ENCODE measurements around the gene CD7.
A peak's percentile ranks its signal among the peaks of the same experiment; 100 is the strongest.

CD7 gene

GRCh38 chr17:82353484-82353883 lies 36.1 kb upstream of the CD7 start:
- ChIA-PET POLR2A (no interaction called here), CTCF (interaction anchor here (0.7 to 4.3 kb wide), 5 partner anchors 9 to 66 kb away, joined by 3 to 41 read pairs (median 4); partner anchors contain the start of gene OGFOD3)
- no peak overlapping the region for H3K4me3 ChIP-seq (ENCODE audit: low read depth, low read length)
- no peak for TF ChIP-seq CTCF (IDR thresholded peaks at IDR 0.05; ENCODE audit: insufficient read depth, low read length, missing control alignments)
- no peak for DNase-seq (ENCODE audit: low read depth, low spot score)

- peak; percentile 94 for TF ChIP-seq CTCF (IDR thresholded peaks at IDR 0.05; ENCODE audit: insufficient read depth, low read length, missing control alignments)
- DNase-seq (ENCODE audit: low read depth, low spot score) = peak; percentile 36
- no peak overlapping the region for H3K4me3 ChIP-seq (ENCODE audit: low read depth, low read length)
- CTCF ChIA-PET = interaction anchor here (0.7 to 4.6 kb wide), 34 partner anchors 9 to 202 kb away, joined by 3 to 84 read pairs (median 5); partner anchors contain the start of genes CD7, HEXD, SECTM1 and UTS2R
- POLR2A ChIA-PET = no interaction called here
Observed at GRCh38 chr17:82351713-82352488, 34.5 kb upstream of the CD7 start.

- no peak overlapping the region for H3K4me3 ChIP-seq (ENCODE audit: low read depth, low read length)
- TF ChIP-seq CTCF (IDR thresholded peaks at IDR 0.05; ENCODE audit: insufficient read depth, low read length, missing control alignments) = no peak
- ChIA-PET CTCF (interaction anchor here (0.6 to 4.6 kb wide), 24 partner anchors 8 to 205 kb away, joined by 3 to 84 read pairs (median 8); partner anchors contain the start of genes CD7, HEXD, SECTM1 and UTS2R), POLR2A (no interaction called here)
- DNase-seq (ENCODE audit: low read depth, low spot score) = no peak
Observed at GRCh38 chr17:82351254-82351712, 33.9 kb upstream of the CD7 start.

- no peak for DNase-seq (ENCODE audit: low read depth, low spot score)
- CTCF ChIA-PET = interaction anchor here (0.6 to 4.6 kb wide), 29 partner anchors 7 to 206 kb away, joined by 3 to 84 read pairs (median 6); partner anchors contain the start of genes CD7, CSNK1D, HEXD and SECTM1
- no peak overlapping the region for H3K4me3 ChIP-seq (ENCODE audit: low read depth, low read length)
- peak; percentile 20 for TF ChIP-seq CTCF (IDR thresholded peaks at IDR 0.05; ENCODE audit: insufficient read depth, low read length, missing control alignments)
- POLR2A ChIA-PET = no interaction called here
Observed at GRCh38 chr17:82350182-82351030, 33.0 kb upstream of the CD7 start.

- ChIA-PET CTCF (interaction anchor here (0.9 to 4.6 kb wide), 16 partner anchors 9 to 113 kb away, joined by 3 to 84 read pairs (median 10); partner anchors contain the start of genes CSNK1D, HEXD, TEX19 and UTS2R), POLR2A (no interaction called here)
- no peak for DNase-seq (ENCODE audit: low read depth, low spot score)
- no peak for TF ChIP-seq CTCF (IDR thresholded peaks at IDR 0.05; ENCODE audit: insufficient read depth, low read length, missing control alignments)
- no peak overlapping the region for H3K4me3 ChIP-seq (ENCODE audit: low read depth, low read length)
Observed at GRCh38 chr17:82349287-82349701, 31.9 kb upstream of the CD7 start.

Measured in AG04449 (cell line).